ENCODE results near the gene SDF2L1. TPM values are rescaled to one million over a fixed set of nuclear protein-coding genes. Genes with fewer than 3 reads are reported as not detected.

SDF2L1 gene
- total and polyA plus RNA-seq, 7 donors: 6.9 to 53.5 (median 13.0) TPM

- no peak overlapping the region for H3K4me3 ChIP-seq
- intact Hi-C loops (cut with DNase I): no loop called here
- TF ChIP-seq CTCF (IDR thresholded peaks at IDR 0.05): no peak
- 86 to 89% (median 87%) methylated on average over 3 of the region's 3 CpGs for WGBS, 3 donors
- no peak for ATAC-seq
- no peak for DNase-seq
- peaks cover 7% of the 10 kb centered on the region for H3K4me1 ChIP-seq
- H3K27me3 ChIP-seq (ENCODE audit: insufficient read depth in 3 of 3, low read length in 2 of 3): no peaks in the 10 kb centered on the region
- peaks cover 4 to 31% of the 10 kb centered on the region in 2 donors for H3K36me3 ChIP-seq (ENCODE audit: insufficient read depth in 1 of 2, low read depth in 1 of 2)
- H3K27ac ChIP-seq: no peak overlapping the region
- no peaks in the 10 kb centered on the region for H3K9me3 ChIP-seq
Observed at GRCh38 chr22:21598302-21598701, 43.8 kb upstream of the SDF2L1 start.

GRCh38 chr22:21599053-21599893 lies 42.8 kb upstream of the SDF2L1 start:
- no peak overlapping the region for H3K27ac ChIP-seq
- no peaks in the 10 kb centered on the region for H3K9me3 ChIP-seq
- DNase-seq: no peak
- no peak for TF ChIP-seq CTCF (IDR thresholded peaks at IDR 0.05)
- 87 to 90% (median 89%) methylated on average over 6 of the region's 6 CpGs for WGBS, 3 donors
- no peaks in the 10 kb centered on the region for H3K27me3 ChIP-seq (ENCODE audit: insufficient read depth in 3 of 3, low read length in 2 of 3)
- ATAC-seq: no peak
- peaks cover 7% of the 10 kb centered on the region for H3K4me1 ChIP-seq
- no peak overlapping the region for H3K4me3 ChIP-seq
- intact Hi-C loops (cut with DNase I): no loop called here
- H3K36me3 ChIP-seq (ENCODE audit: insufficient read depth in 1 of 2, low read depth in 1 of 2): peaks cover under 1 to 21% of the 10 kb centered on the region in 2 donors

- no peak for ATAC-seq
- WGBS, 3 donors: 92 to 96% (median 96%) methylated on average over 6 of the region's 6 CpGs
- Histone ChIP-seq H3K27ac (no peak overlapping the region), H3K36me3 (ENCODE audit: insufficient read depth in 1 of 2, low read depth in 1 of 2) (no peaks in the 10 kb centered on the region), H3K27me3 (ENCODE audit: insufficient read depth in 3 of 3, low read length in 2 of 3) (no peaks in the 10 kb centered on the region), H3K4me3 (no peak overlapping the region), H3K4me1 (peaks cover 11% of the 10 kb centered on the region), H3K9me3 (no peaks in the 10 kb centered on the region)
- intact Hi-C loops (cut with DNase I): no loop called here
- TF ChIP-seq CTCF (IDR thresholded peaks at IDR 0.05): no peak
- DNase-seq: no peak
Observed at GRCh38 chr22:21602579-21602978, 39.5 kb upstream of the SDF2L1 start.

GRCh38 chr22:21603973-21604372 lies 38.1 kb upstream of the SDF2L1 start:
- Histone ChIP-seq H3K9me3 (no peaks in the 10 kb centered on the region), H3K27me3 (ENCODE audit: insufficient read depth in 3 of 3, low read length in 2 of 3) (no peaks in the 10 kb centered on the region), H3K27ac (no peak overlapping the region), H3K36me3 (ENCODE audit: insufficient read depth in 1 of 2, low read depth in 1 of 2) (no peaks in the 10 kb centered on the region), H3K4me1 (peaks cover 13% of the 10 kb centered on the region), H3K4me3 (no peak overlapping the region)
- intact Hi-C loops (cut with DNase I): no loop called here
- no peak for ATAC-seq
- no peak for DNase-seq
- WGBS, 3 donors: 86 to 92% (median 87%) methylated on average over 9 of the region's 9 CpGs
- TF ChIP-seq CTCF (IDR thresholded peaks at IDR 0.05): no peak
